ENCODE results near the gene MTMR2. TPM values are rescaled to one million over a fixed set of nuclear protein-coding genes. Genes with fewer than 3 reads are reported as not detected.
A peak's percentile ranks its signal among the peaks of the same experiment; 100 is the strongest.

The MTMR2 gene
- total and polyA plus RNA-seq, 9 of the 15 experiments (the other 6 are each of a cell fraction or from before 2014, with no cell fraction given) = 12.6 to 35.8 (median 25.2) TPM

GRCh38 chr11:95790933-95791708, 132.8 kb downstream of the MTMR2 start:
- FAIRE-seq (peak; percentile 73), ATAC-seq (peak; percentile 67), DNase-seq (ENCODE audit: extremely low read depth in 1 of 4, low spot score in 3 of 4) (peak; percentile 57 to 88 (median 64))
- H3K36me3 ChIP-seq (ENCODE audit: control insufficient read depth, insufficient read depth, low read length) = peaks cover 39% of the 10 kb centered on the region
- intact Hi-C loops (cut with micrococcal nuclease) (loop anchor here (5.0 kb wide), 1 partner anchor 451 kb away; no protein-coding TSS in a partner anchor), in situ Hi-C loops (cut with MboI) (no loop called here)
- ChIA-PET POLR2A (interaction anchor here (0.7 to 3.8 kb wide), 16 partner anchors 9 to 647 kb away, joined by 3 to 20 read pairs (median 4); partner anchors contain the start of genes CCDC82 and JRKL), CTCF (ENCODE audit: low intra/inter-chr PET ratio) (no interaction called here)
- WGBS (ENCODE audit: insufficient coverage, low coverage, missing lambda C conversion rate) = under 1% methylated on average over 29 of the region's 29 CpGs
- peaks cover 4 to 14% of the 10 kb centered on the region in 2 experiments; a peak in 4 of 5 replicates for H3K4me1 ChIP-seq (replicated peaks in 1 of 2; ENCODE audit: control insufficient read depth in 2 of 2, insufficient read depth in 2 of 2, low read length in 2 of 2)
- H4K20me1 ChIP-seq (replicated peaks; ENCODE audit: control insufficient read depth, insufficient read depth, low read length) = peaks cover 6% of the 10 kb centered on the region; the same call in 1 of the 2 replicates
- no TSS peak for BruUV-seq (replicated peaks)
- peak overlapping the region; percentile 95 for H2AFZ ChIP-seq (ENCODE audit: low read depth, low read length)
- no peaks in the 10 kb centered on the region for H3K9me1 ChIP-seq (ENCODE audit: control insufficient read depth, insufficient read depth, low read length)
- no peaks in the 10 kb centered on the region for H3K27me3 ChIP-seq (ENCODE audit: control insufficient read depth in 2 of 2, insufficient read depth in 2 of 2, low read length in 2 of 2)
- H3K79me2 ChIP-seq (ENCODE audit: control insufficient read depth, insufficient read depth, low read length) = peaks cover 84% of the 10 kb centered on the region
- no peaks in the 10 kb centered on the region for H3K9me3 ChIP-seq (replicated peaks; ENCODE audit: control insufficient read depth, insufficient read depth, low read depth, low read length)
- H3K27ac ChIP-seq (ENCODE audit: extremely low read depth, low read depth, low read length) = peak overlapping the region; percentile 99
- peak overlapping the region; percentile 88 for H3K4me3 ChIP-seq
- H3K9ac ChIP-seq (ENCODE audit: insufficient read depth in 1 of 2, low read depth in 2 of 2, low read length in 2 of 2) = peak overlapping the region; percentile 96 to 99
- H3K4me2 ChIP-seq (ENCODE audit: insufficient read depth, low read length) = peak overlapping the region; percentile 95
- TF ChIP-seq BHLHE40 (IDR thresholded peaks at IDR 0.05; ENCODE audit: low read length) (0 out of 2 replicates have a peak, but pooled peaks have one; percentile 34), TFAP4 (CRISPR knock-in tag; IDR thresholded peaks at IDR 0.05; ENCODE audit: borderline replicate concordance) (peak; percentile 42; the same call in 1 of the 2 replicates), MAX (CRISPR knock-in tag; IDR thresholded peaks at IDR 0.05) (peak; percentile 49; the same call in 1 of the 2 replicates), ETV1 (tag; conservative IDR thresholded peaks at IDR 0.05; ENCODE audit: low read depth) (no peak; the same call in 1 of the 2 replicates), SIN3A (IDR thresholded peaks at IDR 0.05; ENCODE audit: borderline replicate concordance in 2 of 2, control insufficient read depth in 1 of 2, low read depth in 2 of 2, low read length in 2 of 2) (peak; percentile 21 to 77; a peak in 2 of 4 replicates), KDM5B (IDR thresholded peaks at IDR 0.05; ENCODE audit: insufficient replicate concordance, low read depth, low read length) (peak; percentile 51), MECOM (CRISPR knock-in tag; IDR thresholded peaks at IDR 0.05) (no peak), RAD51 (IDR thresholded peaks at IDR 0.05; ENCODE audit: borderline replicate concordance, low read depth) (peak; percentile 94), L3MBTL2 (IDR thresholded peaks at IDR 0.05) (no peak; the same call in 1 of the 2 replicates), TAF1 (IDR thresholded peaks at IDR 0.05; ENCODE audit: control insufficient read depth, extremely low read depth, insufficient read depth, low read length, severe bottlenecking) (peak; percentile 80), CHD1 (IDR thresholded peaks at IDR 0.05; ENCODE audit: low read length) (peak; percentile 90), WHSC1 (IDR thresholded peaks at IDR 0.05; ENCODE audit: low read length) (no peak), C11orf30 (IDR thresholded peaks at IDR 0.05; ENCODE audit: low read depth) (peak; percentile 13; the same call in 1 of the 2 replicates), UBTF (IDR thresholded peaks at IDR 0.05; ENCODE audit: borderline replicate concordance in 1 of 2, low read depth in 2 of 2, low read length in 2 of 2) (0 out of 4 replicates have a peak, but pooled peaks of 1 of the 2 experiments have one; percentile 53), ZNF668 (CRISPR knock-in tag; IDR thresholded peaks at IDR 0.05) (0 out of 2 replicates have a peak, but pooled peaks have one; percentile 24)
